Hepatocyte (in vitro differentiated cells): ENCODE data around the gene ADGRG6.

Experiments
- CTCF ChIP-seq: fragments of 200-600 bp; sonication (generic); IDR thresholded peaks from 2 replicates; pipeline ENCODE4 v1.5.1; 2016; ENCODE audit warnings: antibody characterized with exemption, mild to moderate bottlenecking; ENCODE audit not compliant: poor library complexity
- EZH2 ChIP-seq: fragments of 200-600 bp; sonication (generic); IDR thresholded peaks from 2 replicates; pipeline ENCODE4 v1.6.1; 2016; ENCODE audit warnings: antibody characterized with exemption, mild to moderate bottlenecking, borderline replicate concordance
- EZH2phosphoT487 ChIP-seq: fragments of 200-600 bp; sonication (generic); IDR thresholded peaks from one replicate; pipeline ENCODE4 v1.6.1; 2018; ENCODE audit warnings: antibody characterized with exemption, mild to moderate bottlenecking, low read depth, moderate library complexity; ENCODE audit not compliant: unreplicated experiment, severe bottlenecking

GRCh38 chr6:142306736-142307135 lies 4.9 kb downstream of the ADGRG6 start:
- TF ChIP-seq CTCF = no peak
- no peak for TF ChIP-seq EZH2
- TF ChIP-seq EZH2phosphoT487 = no peak
